Erythroblast (primary cell): Measurements from ENCODE around the gene CPAMD8.

ENCODE experiments used
- GATA1 ChIP-seq: IDR thresholded peaks from 2 replicates; pipeline ENCODE4 v1.6.1; 2011; ENCODE audit warnings: low read depth, mild to moderate bottlenecking, control low read depth, low read length, moderate library complexity
- POLR2A ChIP-seq: IDR thresholded peaks from 2 replicates; pipeline ENCODE4 v1.6.1; 2011; ENCODE audit warnings: mild to moderate bottlenecking, low read length

DNA sequence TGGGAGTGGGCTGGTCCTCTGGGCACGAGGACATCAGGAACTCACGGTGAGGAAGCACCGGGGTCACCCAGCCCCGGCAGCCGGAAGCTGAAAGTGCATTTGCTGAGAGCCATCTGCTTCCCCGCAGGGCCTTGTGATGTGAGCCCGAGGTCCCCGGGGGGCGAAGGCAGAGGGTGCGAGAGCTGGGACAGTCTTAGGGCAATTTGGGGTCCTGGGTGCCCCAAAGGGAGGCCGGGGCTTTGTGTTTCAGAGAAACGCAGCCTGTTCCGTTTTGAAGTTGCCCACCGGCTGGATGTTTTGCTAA lies 133.0 kb downstream of the CPAMD8 start:
- TF ChIP-seq POLR2A, result no peak
- TF ChIP-seq GATA1, result no peak
